ENCODE data around the gene MAD1L1.

GRCh38 chr7:1819259-1819841 is 413.4 kb downstream of the MAD1L1 start:
- no peak for TF ChIP-seq CTCF (IDR thresholded peaks at IDR 0.05)
- no peak for TF ChIP-seq SP1 (CRISPR knock-in tag; conservative IDR thresholded peaks at IDR 0.05)
- no peak for TF ChIP-seq CBFB (CRISPR knock-in tag; IDR thresholded peaks at IDR 0.05; ENCODE audit: low read depth)
- no peak for TF ChIP-seq ATF3 (CRISPR knock-in tag; conservative IDR thresholded peaks at IDR 0.05)
- TF ChIP-seq NR3C1 (CRISPR knock-in tag; conservative IDR thresholded peaks at IDR 0.05; ENCODE audit: low read depth) = no peak
- TF ChIP-seq PREB (CRISPR knock-in tag; IDR thresholded peaks at IDR 0.05; ENCODE audit: borderline replicate concordance) = no peak
- TF ChIP-seq NFE2L1 (CRISPR knock-in tag; IDR thresholded peaks at IDR 0.05) = no peak
- no peak for TF ChIP-seq TEAD4 (CRISPR knock-in tag; IDR thresholded peaks at IDR 0.05)
- no peak for TF ChIP-seq JUN (CRISPR knock-in tag; IDR thresholded peaks at IDR 0.05)
- TF ChIP-seq FOXP1 (CRISPR knock-in tag; IDR thresholded peaks at IDR 0.05; ENCODE audit: borderline replicate concordance) = no peak
- no peak for TF ChIP-seq ELF4 (CRISPR knock-in tag; IDR thresholded peaks at IDR 0.05; ENCODE audit: low read depth)
- TF ChIP-seq MAX (CRISPR knock-in tag; IDR thresholded peaks at IDR 0.05) = no peak
- no peak for TF ChIP-seq USF2 (CRISPR knock-in tag; IDR thresholded peaks at IDR 0.05)
- no peak for TF ChIP-seq FOXJ3 (CRISPR knock-in tag; IDR thresholded peaks at IDR 0.05; ENCODE audit: borderline replicate concordance)
